22Rv1 (cell line): Measurements from ENCODE around the gene MRPL21.

ENCODE experiments used
- ZFX ChIP-seq: fragments of 450-650 bp; IDR thresholded peaks from 2 replicates; pipeline ENCODE4 v1.6.1; 2017; ENCODE audit warnings: antibody characterized with exemption, borderline replicate concordance
- TF ChIP-seq, protein P1 (sequence below): fragments of 450-650 bp; IDR thresholded peaks from 2 replicates; pipeline ENCODE4 v1.5.1; 2017; ENCODE audit warnings: mild to moderate bottlenecking

DNA sequence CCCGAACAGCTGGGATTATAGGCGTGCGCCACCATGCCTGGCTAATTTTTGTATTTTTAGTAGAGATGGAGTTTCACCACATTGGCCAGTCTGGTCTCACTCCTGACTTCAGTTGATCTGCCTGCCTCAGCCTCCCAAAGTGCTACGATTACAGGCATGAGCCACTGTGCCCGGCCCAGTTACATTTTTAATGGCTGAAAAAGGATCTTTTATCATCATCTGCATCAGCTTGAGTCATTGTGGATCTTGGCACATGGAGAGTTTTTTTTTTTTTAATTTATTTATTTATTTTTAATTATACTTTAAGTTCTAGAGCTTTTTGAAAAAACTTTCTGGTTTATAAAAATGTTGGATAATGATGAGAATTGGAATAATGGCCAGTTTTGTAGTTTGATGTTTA, 8.6 kb upstream of the MRPL21 start:
- TF ChIP-seq, protein P1, sequence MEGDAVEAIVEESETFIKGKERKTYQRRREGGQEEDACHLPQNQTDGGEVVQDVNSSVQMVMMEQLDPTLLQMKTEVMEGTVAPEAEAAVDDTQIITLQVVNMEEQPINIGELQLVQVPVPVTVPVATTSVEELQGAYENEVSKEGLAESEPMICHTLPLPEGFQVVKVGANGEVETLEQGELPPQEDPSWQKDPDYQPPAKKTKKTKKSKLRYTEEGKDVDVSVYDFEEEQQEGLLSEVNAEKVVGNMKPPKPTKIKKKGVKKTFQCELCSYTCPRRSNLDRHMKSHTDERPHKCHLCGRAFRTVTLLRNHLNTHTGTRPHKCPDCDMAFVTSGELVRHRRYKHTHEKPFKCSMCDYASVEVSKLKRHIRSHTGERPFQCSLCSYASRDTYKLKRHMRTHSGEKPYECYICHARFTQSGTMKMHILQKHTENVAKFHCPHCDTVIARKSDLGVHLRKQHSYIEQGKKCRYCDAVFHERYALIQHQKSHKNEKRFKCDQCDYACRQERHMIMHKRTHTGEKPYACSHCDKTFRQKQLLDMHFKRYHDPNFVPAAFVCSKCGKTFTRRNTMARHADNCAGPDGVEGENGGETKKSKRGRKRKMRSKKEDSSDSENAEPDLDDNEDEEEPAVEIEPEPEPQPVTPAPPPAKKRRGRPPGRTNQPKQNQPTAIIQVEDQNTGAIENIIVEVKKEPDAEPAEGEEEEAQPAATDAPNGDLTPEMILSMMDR: no peak
- no peak for TF ChIP-seq ZFX
